HG03342 (cell line): ENCODE results near the gene ADGRG2.

Experiments
- ATAC-seq: cut with Tn5 transposase; IDR thresholded peaks from one replicate; pipeline ENCODE4 v1.9.1; 2021; ENCODE audit warnings: mild to moderate bottlenecking, moderate library complexity; ENCODE audit not compliant: unreplicated experiment

The ADGRG2 gene

DNA sequence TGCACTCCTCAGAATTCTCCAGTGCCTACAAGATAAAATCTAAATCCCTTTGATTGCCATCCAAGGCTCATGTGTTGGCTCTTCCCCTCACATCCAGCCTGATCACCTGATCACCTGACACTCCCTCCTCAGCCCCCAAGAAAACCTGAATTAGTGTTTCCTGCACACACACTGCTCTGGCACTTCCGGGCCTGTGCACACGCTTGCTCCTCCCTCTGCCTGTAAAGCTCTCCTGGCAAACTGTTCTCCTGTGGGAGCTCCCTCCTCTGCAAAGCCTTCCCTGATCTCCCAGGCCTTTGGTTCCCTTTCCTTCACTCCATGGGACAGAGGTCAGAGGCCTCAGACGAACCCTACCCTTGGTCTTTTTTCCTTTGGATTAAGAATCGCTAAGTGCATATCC is 158.2 kb downstream of the ADGRG2 start:
- ATAC-seq, result no peak

DNA sequence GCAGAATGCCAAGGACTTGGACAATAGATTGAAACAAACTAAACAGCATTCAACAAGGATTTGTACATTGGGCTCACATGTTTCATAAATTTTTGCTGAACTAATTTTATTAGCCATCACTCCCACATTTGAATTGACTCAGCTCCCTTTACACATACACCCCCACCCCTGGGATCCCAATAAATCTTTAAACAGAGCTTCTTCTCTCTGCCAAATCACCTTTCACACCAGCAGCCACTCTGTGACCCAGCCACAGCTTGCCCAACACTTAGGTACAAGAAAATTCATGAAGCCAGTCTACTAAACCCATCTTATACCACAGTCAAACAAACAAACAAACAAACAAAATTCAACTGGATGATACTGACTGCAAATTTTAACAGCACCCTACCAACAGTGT is 159.9 kb downstream of the ADGRG2 start:
- ATAC-seq, result no peak

DNA sequence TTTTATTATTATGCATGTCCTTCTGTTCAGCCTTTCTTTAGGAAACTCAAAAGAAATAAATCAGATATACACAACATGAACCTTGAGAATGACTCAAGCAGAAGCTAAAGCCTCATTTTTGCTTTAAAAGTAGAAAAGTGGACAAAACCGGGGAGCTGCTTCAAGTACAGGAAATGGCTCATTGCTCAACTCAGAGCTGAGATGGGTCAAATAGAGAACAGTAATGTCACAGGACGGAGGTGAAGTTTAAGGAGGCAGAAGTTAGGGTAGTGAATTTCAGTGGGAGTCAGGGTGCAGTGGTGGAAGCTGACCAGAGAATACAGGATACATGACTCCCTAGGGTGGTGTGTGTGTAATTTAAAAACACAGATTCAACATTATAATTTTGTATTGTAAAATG is 160.6 kb downstream of the ADGRG2 start:
- no peak for ATAC-seq

DNA sequence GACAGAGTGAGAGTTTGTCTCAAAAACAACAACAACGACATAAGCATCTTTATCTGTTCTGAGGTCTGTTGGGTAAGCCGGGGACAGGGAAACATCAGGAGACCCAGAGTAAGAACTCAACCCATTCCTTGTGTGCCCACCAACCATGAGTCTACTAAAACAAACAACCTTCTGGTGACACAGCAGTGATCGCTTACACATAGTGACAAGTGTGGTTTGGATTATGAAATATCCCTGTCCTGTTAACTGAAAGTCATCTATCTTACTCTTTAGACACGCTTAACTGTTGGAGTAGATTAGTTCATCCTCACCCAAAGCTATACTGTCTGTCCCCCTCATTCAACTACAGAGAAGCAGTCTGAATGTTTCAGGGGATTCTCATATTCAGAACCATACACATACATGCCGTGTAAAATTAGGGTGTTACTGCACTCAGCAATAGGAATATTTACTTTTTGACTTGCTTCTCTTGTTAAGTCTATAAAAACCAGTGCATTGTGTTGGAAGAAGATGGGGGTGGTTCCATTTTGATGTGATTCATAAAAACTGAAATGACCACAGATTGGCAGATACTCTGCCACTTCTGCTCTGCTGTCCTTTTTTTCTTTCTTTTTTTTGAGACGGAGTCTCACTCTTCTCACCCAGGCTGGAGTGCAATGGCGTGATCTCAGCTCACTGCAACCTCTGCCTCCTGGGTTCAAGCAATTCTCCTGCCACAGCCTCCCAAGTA is 165.8 kb downstream of the ADGRG2 start:
- no peak for ATAC-seq

DNA sequence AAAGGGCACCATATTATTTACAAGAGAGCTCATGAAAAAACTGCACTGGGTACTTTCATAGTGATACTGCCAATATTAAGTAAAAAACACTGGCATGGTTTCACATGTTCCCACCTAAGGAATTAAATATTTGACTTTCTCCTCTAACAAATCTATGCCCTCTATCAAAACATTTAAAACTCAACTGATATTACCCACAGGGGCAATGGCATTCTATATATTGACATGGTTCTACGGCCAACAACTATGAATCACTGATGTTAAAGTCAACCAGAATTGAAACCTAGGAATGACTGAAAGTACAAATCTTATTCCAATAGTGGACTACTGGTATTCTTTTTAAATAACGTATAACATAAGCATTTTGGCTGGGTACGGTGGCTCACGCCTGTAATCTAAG is 166.6 kb downstream of the ADGRG2 start:
- ATAC-seq, result no peak

DNA sequence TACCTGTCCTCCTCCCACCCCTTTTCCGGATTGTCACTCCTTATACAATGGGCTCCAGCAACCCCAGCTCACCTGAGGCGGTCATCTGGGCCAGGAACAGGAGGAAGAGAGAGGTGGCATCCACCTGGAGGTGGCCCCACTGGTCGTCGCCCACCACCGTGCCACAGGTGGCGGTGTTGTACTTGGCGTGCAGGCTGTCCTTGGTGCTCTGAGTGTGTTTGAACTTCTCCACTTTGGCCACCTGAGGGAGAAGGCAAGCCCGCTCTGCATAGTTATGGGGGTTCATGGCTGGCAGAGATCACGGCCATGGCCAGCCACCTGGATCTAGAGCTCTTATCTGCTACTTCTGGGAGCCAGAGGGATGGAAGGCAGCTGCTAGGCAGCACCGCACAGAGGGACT is 171.2 kb downstream of the ADGRG2 start:
- no peak for ATAC-seq

DNA sequence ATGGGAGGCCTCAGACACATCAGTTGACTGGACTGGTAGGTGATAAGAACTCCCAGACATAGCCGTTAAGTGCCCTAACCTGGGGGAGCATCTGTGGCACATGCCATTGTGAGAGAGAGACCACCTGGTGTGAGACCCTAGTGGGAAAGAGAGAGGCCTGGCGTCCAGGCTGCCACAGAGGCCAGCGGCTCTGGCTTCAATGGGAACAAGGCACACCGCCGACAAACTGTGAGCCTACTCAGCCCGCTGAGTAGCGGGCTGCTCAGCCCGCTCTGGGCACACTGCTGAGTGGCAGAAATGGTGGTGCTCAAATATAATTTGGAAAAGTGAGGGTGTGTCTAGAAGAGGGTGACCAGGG is 172.3 kb downstream of the ADGRG2 start:
- no peak for ATAC-seq

DNA sequence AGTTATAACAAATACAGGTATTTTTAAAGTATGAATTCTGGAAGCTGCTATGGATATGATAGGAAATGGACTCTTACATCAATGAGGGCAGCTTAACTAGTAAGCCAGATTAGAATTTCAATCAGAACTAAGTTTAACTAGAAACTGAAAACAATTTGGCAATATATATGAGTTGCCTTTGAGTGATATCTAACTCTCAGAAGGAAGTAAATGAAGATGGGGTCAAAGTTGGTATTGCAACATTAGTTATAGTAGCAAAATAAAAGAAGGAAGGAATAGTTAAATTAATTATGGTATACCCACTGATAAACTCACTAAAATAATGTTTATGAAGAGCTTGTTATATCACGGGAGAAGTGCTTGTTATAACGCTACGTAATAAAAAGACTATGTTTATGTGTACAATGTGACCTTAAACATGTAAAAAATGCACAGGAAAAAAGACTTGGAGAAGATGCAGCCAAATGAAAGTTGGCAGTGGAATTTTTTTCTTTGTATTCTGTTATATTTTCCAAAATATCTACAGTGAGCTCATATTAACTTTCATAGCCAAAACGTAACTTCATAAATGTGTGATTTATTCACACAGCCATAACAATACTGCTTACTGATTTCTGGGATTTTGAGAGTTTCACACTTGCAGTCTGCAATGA is 172.9 kb downstream of the ADGRG2 start:
- no peak for ATAC-seq

DNA sequence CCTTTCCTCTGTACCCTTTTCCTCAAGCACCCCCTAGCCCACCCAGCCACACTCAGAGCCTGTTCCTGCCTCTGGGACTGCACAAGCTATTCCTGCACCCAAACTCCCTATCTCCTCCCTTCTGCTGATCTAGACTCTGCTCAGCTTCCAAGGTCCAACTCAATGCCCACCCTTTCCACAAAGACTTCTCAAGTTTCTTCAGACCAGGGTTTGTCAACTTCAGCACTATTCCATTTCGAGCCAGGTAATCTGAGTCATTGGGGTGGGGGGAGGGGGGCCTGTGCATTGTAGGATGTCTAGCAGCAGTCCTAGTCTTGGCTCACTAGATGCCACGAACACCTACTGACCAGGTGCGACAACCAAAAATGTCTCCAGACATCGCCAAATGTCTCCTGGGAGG is 175.7 kb downstream of the ADGRG2 start:
- no peak for ATAC-seq

DNA sequence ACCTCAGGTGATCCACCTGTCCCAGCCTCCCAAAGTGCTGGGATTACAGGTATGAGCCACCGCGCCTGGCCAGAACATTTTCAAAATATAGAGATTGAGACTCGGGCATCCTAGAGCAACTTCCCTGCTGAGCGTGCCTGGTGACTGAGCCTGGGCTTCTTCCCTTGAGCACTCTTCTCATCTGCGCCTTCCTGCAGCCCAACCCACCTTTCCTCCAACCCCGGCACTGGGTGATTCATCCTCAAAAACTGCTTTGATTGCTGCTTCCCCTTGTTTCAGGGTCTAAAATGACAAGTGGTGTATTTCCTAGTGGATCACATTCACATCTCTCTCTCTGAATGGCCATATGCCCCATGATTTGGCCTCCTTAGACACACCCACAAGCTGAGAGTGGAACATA is 176.1 kb downstream of the ADGRG2 start:
- ATAC-seq, result no peak

DNA sequence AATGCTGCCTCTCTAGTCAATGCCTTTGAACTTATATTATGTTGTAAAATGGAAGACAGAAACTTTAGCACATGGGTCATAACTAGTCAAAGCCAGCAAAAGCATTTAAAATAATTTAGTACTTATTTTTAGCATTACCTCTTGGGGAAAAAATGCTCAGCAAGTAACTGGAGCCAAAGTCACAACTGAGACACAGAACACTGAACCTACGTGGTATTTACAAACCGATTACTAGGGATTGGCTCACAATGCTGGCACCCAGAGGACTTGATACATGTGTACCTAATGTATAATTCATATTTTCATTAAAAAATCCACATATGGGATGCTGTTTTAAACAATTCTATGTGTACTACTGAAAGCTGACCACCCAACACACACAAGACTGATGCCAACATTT is 176.8 kb downstream of the ADGRG2 start:
- ATAC-seq, result no peak

DNA sequence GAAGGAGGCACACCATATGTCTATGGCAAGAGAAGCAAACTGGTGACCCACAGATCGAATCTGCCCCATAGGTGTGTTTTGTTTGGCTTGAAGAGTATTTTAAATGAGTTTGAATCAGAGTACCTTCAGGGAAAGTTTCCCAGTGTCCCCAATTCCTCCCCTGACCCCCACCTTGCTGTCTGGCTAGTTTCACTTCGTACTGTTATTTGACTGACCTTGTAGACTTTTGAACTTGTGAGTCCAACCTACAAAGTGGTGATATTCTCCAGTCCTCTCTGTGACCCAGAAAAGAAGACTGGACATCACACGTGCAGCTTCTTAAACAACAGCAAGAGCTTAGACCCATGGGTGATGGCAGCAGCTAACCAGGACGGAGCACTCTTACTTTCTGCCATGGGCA is 177.8 kb downstream of the ADGRG2 start:
- no peak for ATAC-seq

DNA sequence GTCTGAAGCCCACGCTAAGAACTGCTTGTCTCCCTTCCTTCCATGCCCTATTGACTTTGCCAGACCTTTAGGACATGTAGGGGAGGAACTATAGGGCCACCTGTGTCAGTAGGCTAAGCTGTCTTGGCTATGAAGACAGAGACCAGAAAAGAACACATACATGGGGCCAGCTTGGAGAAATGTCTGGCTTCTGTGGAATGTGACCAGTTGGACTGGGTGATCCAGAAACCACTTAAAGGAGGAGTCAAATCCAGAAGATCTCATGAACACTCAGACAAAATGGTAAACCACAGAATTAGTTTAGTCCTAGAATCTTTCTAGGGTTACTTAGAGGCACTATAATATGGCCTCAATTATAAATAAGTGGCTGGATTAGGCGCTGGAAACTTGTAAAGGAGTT is 180.4 kb downstream of the ADGRG2 start:
- ATAC-seq, result no peak
